ENCODE results near the gene RPL35. TPM values are rescaled to one million over a fixed set of nuclear protein-coding genes. Genes with fewer than 3 reads are reported as not detected.

RPL35 gene
- total and polyA plus RNA-seq, 4 experiments from 2014 or later = 1,440 to 2,014 (median 1,734) TPM

DNA sequence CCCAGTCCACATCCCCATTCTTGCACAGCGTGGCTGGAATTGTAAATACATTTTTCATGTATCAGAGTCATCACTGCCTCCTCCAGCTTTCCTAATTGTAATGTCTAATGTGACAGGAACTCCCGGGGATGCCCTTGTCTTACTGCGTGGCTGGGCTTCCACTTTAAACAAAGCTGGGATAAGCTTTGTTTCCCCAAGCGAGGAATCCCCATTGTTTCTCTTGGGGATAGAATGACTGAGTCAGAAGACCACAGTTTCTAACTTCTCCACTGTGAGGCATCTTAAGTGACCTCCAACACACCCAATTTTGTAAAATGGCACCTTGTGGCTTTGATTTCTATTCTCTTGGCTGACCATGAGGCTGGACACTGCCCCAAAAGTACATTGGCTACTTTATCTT is 22.6 kb upstream of the RPL35 start:
- Histone ChIP-seq H3K4me3 (ENCODE audit: low read length in 2 of 2) (no peak overlapping the region), H3K4me1 (ENCODE audit: insufficient read depth, low read length) (no peaks in the 10 kb centered on the region), H3K27ac (ENCODE audit: low read depth, low read length) (no peak overlapping the region), H3K9me3 (ENCODE audit: control insufficient read depth in 1 of 2, low read length in 2 of 2) (no peaks in the 10 kb centered on the region), H3K27me3 (ENCODE audit: insufficient read depth, low read length) (no peaks in the 10 kb centered on the region), H3K36me3 (ENCODE audit: insufficient read depth, low read length) (peaks cover 63% of the 10 kb centered on the region)
- Mint-ChIP-seq H3K4me3 (no peak overlapping the region), H3K4me1 (no peaks in the 10 kb centered on the region), H3K36me3 (peaks cover 38 to 56% of the 10 kb centered on the region in 2 donors), H3K9me3 (peaks cover 0 to 2% (median 0%) of the 10 kb centered on the region in 8 donors), H3K27ac (peak overlapping the region in 1 of 7 donors; percentile 18), H3K27me3 (no peaks in the 10 kb centered on the region)
- ChIA-PET POLR2A (ENCODE audit: partially characterized antibody) (no interaction called here), CTCF (ENCODE audit: partially characterized antibody) (no interaction called here)
- intact Hi-C loops (cut with micrococcal nuclease) = no loop called here
- DNase-seq = no peak

DNA sequence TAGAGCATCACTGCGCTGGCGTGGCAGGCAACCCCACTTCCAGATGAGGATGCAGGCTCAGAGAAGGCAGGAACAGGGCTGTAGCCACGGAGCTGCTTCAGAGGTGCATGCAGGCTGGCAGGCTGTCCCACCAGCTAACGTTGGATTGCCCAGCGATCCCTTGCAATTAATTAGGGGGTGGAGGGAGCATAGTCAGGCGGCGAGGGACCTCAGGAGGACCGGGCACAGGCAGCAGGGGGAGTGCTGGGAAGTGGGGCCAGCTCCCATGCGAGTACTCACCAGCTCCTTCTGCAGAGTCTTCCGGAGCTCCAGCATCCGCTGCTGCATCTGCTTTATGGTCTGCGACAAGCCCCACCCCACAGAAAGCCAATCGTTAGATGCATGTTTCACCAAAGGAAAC is 20.5 kb upstream of the RPL35 start:
- intact Hi-C loops (cut with micrococcal nuclease) = no loop called here
- H3K4me3 ChIP-seq (ENCODE audit: low read length in 2 of 2) = no peak overlapping the region
- POLR2A ChIA-PET (ENCODE audit: partially characterized antibody) = no interaction called here
- no peak overlapping the region for H3K4me3 Mint-ChIP-seq
- no peaks in the 10 kb centered on the region for H3K27me3 ChIP-seq (ENCODE audit: insufficient read depth, low read length)
- CTCF ChIA-PET (ENCODE audit: partially characterized antibody) = interaction anchor here (0.9 to 1.5 kb wide), 2 partner anchors 30 to 108 kb away, joined by 3 read pairs; no protein-coding TSS in a partner anchor
- H3K4me1 ChIP-seq (ENCODE audit: insufficient read depth, low read length) = no peaks in the 10 kb centered on the region
- peaks cover 65% of the 10 kb centered on the region for H3K36me3 ChIP-seq (ENCODE audit: insufficient read depth, low read length)
- H3K27ac Mint-ChIP-seq = peak overlapping the region in 1 of 7 donors; percentile 41
- peaks cover 48 to 64% of the 10 kb centered on the region in 2 donors for H3K36me3 Mint-ChIP-seq
- H3K9me3 Mint-ChIP-seq = peaks cover 0 to 2% (median 0%) of the 10 kb centered on the region in 8 donors
- H3K27ac ChIP-seq (ENCODE audit: low read depth, low read length) = no peak overlapping the region
- no peaks in the 10 kb centered on the region for H3K9me3 ChIP-seq (ENCODE audit: control insufficient read depth in 1 of 2, low read length in 2 of 2)
- no peaks in the 10 kb centered on the region for H3K27me3 Mint-ChIP-seq
- DNase-seq = no peak
- H3K4me1 Mint-ChIP-seq = peaks cover 0 to 4% (median under 1%) of the 10 kb centered on the region in 4 donors

DNA sequence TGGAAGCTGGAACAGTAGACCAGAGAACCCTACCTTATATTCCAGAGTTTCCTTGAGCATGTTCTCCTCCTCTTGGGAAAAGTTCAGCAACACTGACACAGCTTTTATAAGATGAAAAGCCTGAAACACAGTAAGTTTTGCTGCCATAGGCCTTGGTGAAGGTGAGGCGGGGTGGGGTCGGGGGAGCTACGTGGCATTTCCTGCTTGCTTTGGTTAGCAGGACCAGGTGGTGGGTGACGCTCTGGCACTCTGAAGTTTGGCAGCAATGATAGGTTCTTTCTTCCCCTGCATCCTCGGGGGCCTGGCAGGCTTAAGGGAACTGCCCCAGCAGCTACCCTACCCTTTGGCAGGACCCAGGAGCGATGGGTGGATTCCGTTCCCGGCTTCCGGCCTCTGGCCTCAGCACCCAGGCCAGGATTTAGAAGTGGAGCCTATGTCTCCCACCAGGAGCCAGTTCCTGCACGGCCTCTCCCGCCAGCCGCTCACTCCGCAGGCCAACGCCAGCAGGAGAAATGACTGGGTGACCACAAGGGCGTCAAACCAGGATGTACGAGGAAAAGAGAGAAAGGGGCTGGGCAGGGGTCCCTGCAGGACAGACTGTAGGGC is 19.5 kb upstream of the RPL35 start:
- Mint-ChIP-seq H3K36me3 (peaks cover 45 to 62% of the 10 kb centered on the region in 2 donors), H3K4me3 (no peak overlapping the region), H3K27me3 (no peaks in the 10 kb centered on the region), H3K9me3 (no peaks in the 10 kb centered on the region), H3K27ac (peak overlapping the region in 1 of 7 donors; percentile 17), H3K4me1 (peaks cover 0 to 6% (median 5%) of the 10 kb centered on the region in 4 donors)
- DNase-seq = no peak
- H3K4me3 ChIP-seq (ENCODE audit: low read length in 2 of 2) = no peak overlapping the region
- H3K9me3 ChIP-seq (ENCODE audit: control insufficient read depth in 1 of 2, low read length in 2 of 2) = no peaks in the 10 kb centered on the region
- ChIA-PET CTCF (ENCODE audit: partially characterized antibody) (interaction anchor here (0.9 kb wide), 2 partner anchors 107 to 393 kb away, joined by 3 read pairs; no protein-coding TSS in a partner anchor), POLR2A (ENCODE audit: partially characterized antibody) (no interaction called here)
- intact Hi-C loops (cut with micrococcal nuclease) = no loop called here
- no peak overlapping the region for H3K27ac ChIP-seq (ENCODE audit: low read depth, low read length)
- H3K36me3 ChIP-seq (ENCODE audit: insufficient read depth, low read length) = peaks cover 67% of the 10 kb centered on the region
- no peaks in the 10 kb centered on the region for H3K27me3 ChIP-seq (ENCODE audit: insufficient read depth, low read length)
- no peaks in the 10 kb centered on the region for H3K4me1 ChIP-seq (ENCODE audit: insufficient read depth, low read length)

DNA sequence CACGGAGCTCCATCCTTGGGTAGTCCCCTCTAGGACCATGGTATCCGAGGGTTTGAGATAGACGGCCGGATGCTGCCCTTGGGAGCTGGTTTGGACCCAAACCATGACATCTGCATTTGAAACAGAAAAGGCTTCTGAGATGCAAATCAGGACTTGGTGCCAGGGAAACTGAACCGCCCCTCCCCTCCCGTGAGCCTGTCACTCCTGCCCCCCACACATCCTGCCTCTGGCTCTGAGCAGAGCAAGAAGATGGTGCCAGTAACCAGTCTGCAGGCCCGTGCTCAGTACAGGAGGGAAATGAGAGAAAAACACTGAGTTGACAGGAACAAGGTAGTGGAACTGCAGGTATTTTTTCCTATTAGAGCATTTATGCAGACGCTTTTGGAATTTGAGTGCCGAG is 18.7 kb upstream of the RPL35 start:
- ChIA-PET CTCF (ENCODE audit: partially characterized antibody) (interaction anchor here (1.1 kb wide), 1 partner anchor 27 kb away, joined by 4 read pairs; the partner anchor contains the start of gene WDR38), POLR2A (ENCODE audit: partially characterized antibody) (no interaction called here)
- no peak for DNase-seq
- Histone ChIP-seq H3K36me3 (ENCODE audit: insufficient read depth, low read length) (peaks cover 65% of the 10 kb centered on the region), H3K27ac (ENCODE audit: low read depth, low read length) (no peak overlapping the region), H3K9me3 (ENCODE audit: control insufficient read depth in 1 of 2, low read length in 2 of 2) (no peaks in the 10 kb centered on the region), H3K27me3 (ENCODE audit: insufficient read depth, low read length) (no peaks in the 10 kb centered on the region), H3K4me3 (ENCODE audit: low read length in 2 of 2) (no peak overlapping the region), H3K4me1 (ENCODE audit: insufficient read depth, low read length) (no peaks in the 10 kb centered on the region)
- no peak overlapping the region for H3K4me3 Mint-ChIP-seq
- intact Hi-C loops (cut with micrococcal nuclease) = no loop called here
- peaks cover 0 to 6% (median 6%) of the 10 kb centered on the region in 4 donors for H3K4me1 Mint-ChIP-seq
- H3K27ac Mint-ChIP-seq = no peak overlapping the region
- H3K27me3 Mint-ChIP-seq = no peaks in the 10 kb centered on the region
- no peaks in the 10 kb centered on the region for H3K9me3 Mint-ChIP-seq
- H3K36me3 Mint-ChIP-seq = peaks cover 38 to 59% of the 10 kb centered on the region in 2 donors

DNA sequence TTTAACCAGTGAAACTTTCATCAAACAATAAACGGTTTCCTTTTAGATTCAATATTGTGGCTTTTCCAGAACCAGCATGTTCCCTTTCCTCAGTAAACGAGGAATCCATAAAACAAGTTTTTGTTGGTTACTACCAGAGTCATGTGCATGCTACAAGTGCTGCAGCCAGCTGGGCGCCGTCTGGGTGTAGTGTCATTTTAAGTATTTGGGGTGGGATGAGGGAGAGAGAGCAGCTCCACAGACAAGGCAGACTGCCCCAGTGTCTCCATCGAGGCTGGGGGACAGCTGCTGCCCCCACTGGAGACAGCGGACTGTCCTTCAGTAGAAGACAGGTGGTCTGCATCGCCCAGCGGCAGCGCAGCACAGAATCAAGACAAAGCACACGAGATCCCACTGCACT is 17.5 kb upstream of the RPL35 start:
- no peak for DNase-seq
- no peaks in the 10 kb centered on the region for H3K9me3 Mint-ChIP-seq
- no peaks in the 10 kb centered on the region for H3K27me3 Mint-ChIP-seq
- intact Hi-C loops (cut with micrococcal nuclease) = no loop called here
- Histone ChIP-seq H3K4me1 (ENCODE audit: insufficient read depth, low read length) (peaks cover 10% of the 10 kb centered on the region), H3K36me3 (ENCODE audit: insufficient read depth, low read length) (peaks cover 71% of the 10 kb centered on the region), H3K27ac (ENCODE audit: low read depth, low read length) (no peak overlapping the region), H3K27me3 (ENCODE audit: insufficient read depth, low read length) (no peaks in the 10 kb centered on the region), H3K4me3 (ENCODE audit: low read length in 2 of 2) (no peak overlapping the region), H3K9me3 (ENCODE audit: control insufficient read depth in 1 of 2, low read length in 2 of 2) (no peaks in the 10 kb centered on the region)
- ChIA-PET POLR2A (ENCODE audit: partially characterized antibody) (interaction anchor here (0.7 to 1.1 kb wide), 2 partner anchors 10 to 24 kb away, joined by 3 read pairs; no protein-coding TSS in a partner anchor), CTCF (ENCODE audit: partially characterized antibody) (interaction anchor here (2.2 to 2.4 kb wide), 2 partner anchors 14 to 26 kb away, joined by 8 to 14 read pairs; partner anchors contain the start of gene WDR38)
- H3K27ac Mint-ChIP-seq = peak overlapping the region in 4 of 7 donors; percentile 56 to 62 (median 60)
- peaks cover 34 to 60% of the 10 kb centered on the region in 2 donors for H3K36me3 Mint-ChIP-seq
- peaks cover 6 to 15% (median 8%) of the 10 kb centered on the region in 4 donors for H3K4me1 Mint-ChIP-seq
- no peak overlapping the region for H3K4me3 Mint-ChIP-seq

DNA sequence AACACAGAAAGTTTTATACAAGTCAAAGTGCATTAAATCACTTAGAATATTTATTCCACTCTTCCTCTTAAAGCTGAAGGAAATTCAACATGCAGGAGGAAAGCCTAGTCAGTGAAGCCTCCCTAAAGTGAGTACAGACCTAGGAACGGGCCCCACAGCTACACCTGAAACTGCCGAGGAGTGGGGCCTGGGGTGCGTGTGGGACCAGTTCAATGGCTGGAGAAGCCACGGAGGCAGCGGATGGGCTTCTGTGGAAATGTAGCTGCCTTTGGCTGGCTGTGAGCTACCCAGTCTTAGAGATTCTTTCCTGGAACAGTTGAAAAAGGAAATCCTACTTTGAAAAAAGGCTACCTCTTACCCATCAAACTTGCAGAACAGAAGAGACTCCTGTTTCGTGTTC is 16.8 kb upstream of the RPL35 start:
- Mint-ChIP-seq H3K27me3 (no peaks in the 10 kb centered on the region), H3K4me3 (no peak overlapping the region), H3K4me1 (peaks cover 7 to 22% (median 13%) of the 10 kb centered on the region in 4 donors), H3K27ac (peak overlapping the region in 3 of 7 donors; percentile 19 to 62 (median 48)), H3K9me3 (no peaks in the 10 kb centered on the region), H3K36me3 (peaks cover 32 to 61% of the 10 kb centered on the region in 2 donors)
- Histone ChIP-seq H3K4me3 (ENCODE audit: low read length in 2 of 2) (no peak overlapping the region), H3K4me1 (ENCODE audit: insufficient read depth, low read length) (peaks cover 17% of the 10 kb centered on the region), H3K36me3 (ENCODE audit: insufficient read depth, low read length) (peaks cover 77% of the 10 kb centered on the region), H3K27ac (ENCODE audit: low read depth, low read length) (no peak overlapping the region), H3K27me3 (ENCODE audit: insufficient read depth, low read length) (no peaks in the 10 kb centered on the region), H3K9me3 (ENCODE audit: control insufficient read depth in 1 of 2, low read length in 2 of 2) (no peaks in the 10 kb centered on the region)
- DNase-seq = no peak
- ChIA-PET POLR2A (ENCODE audit: partially characterized antibody) (interaction anchor here (1.0 to 3.8 kb wide), 3 partner anchors 8 to 87 kb away, joined by 3 to 16 read pairs (median 4); partner anchors contain the start of genes ARPC5L and RPL35), CTCF (ENCODE audit: partially characterized antibody) (interaction anchor here (2.2 to 2.4 kb wide), 2 partner anchors 15 to 25 kb away, joined by 8 to 14 read pairs; partner anchors contain the start of gene WDR38)
- intact Hi-C loops (cut with micrococcal nuclease) = no loop called here

DNA sequence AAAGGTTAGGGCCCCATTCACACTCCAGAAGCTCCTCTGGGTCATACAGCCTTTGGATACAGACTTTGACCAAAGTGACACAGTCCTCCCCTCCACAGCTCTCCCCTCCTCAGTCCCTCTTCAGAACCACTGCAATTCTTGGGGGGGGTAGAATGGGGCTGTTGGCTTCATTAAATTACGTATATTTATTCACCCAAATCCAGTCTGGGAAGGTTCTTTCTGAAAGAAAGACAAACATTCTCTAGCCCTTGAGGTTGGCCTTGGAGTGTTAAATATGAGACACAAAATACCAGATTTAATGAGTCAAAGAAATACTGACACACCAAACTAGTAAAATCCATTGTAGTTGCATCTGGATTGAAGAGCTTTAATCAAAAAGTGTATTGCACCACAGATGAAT is 16.3 kb upstream of the RPL35 start:
- CTCF ChIA-PET (ENCODE audit: partially characterized antibody) = interaction anchor here (2.2 to 2.4 kb wide), 2 partner anchors 16 to 25 kb away, joined by 8 to 14 read pairs; partner anchors contain the start of gene WDR38
- H3K4me3 Mint-ChIP-seq = no peak overlapping the region
- DNase-seq = no peak
- Histone ChIP-seq H3K27ac (ENCODE audit: low read depth, low read length) (no peak overlapping the region), H3K27me3 (ENCODE audit: insufficient read depth, low read length) (no peaks in the 10 kb centered on the region), H3K4me1 (ENCODE audit: insufficient read depth, low read length) (peaks cover 22% of the 10 kb centered on the region), H3K36me3 (ENCODE audit: insufficient read depth, low read length) (peaks cover 82% of the 10 kb centered on the region), H3K9me3 (ENCODE audit: control insufficient read depth in 1 of 2, low read length in 2 of 2) (no peaks in the 10 kb centered on the region), H3K4me3 (ENCODE audit: low read length in 2 of 2) (no peak overlapping the region)
- intact Hi-C loops (cut with micrococcal nuclease) = no loop called here
- no peaks in the 10 kb centered on the region for H3K27me3 Mint-ChIP-seq
- H3K4me1 Mint-ChIP-seq = peaks cover 10 to 27% (median 18%) of the 10 kb centered on the region in 4 donors
- no peaks in the 10 kb centered on the region for H3K9me3 Mint-ChIP-seq
- peak overlapping the region in 2 of 7 donors; percentile 19 to 62 for H3K27ac Mint-ChIP-seq
- POLR2A ChIA-PET (ENCODE audit: partially characterized antibody) = interaction anchor here (1.0 to 3.8 kb wide), 3 partner anchors 8 to 88 kb away, joined by 3 to 16 read pairs (median 4); partner anchors contain the start of genes ARPC5L and RPL35
- peaks cover 37 to 66% of the 10 kb centered on the region in 2 donors for H3K36me3 Mint-ChIP-seq
